ENCODE data around the gene ZNF839.

ZNF839 gene

DNA sequence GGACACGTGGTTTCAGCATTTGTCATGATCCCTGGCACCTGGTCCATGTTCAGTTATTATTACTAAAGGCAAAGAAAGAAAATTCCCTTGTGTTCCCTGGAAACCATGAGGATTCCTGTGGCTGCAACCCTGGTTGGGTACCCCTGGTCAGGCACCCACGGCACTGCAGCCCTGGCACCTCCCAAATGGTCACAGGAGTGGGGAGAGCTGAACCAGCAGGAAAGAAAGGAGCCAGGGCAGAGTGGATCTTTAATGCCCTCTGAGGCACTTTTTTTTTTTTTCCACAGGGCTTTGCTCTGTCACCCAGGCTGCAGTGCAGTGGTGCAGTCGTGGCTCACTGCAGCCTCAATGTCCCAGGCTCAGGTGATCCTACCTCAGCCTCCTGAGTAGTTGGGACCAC lies 25.7 kb downstream of the ZNF839 start:
- Histone ChIP-seq H4K91ac (ENCODE audit: low read depth, low read length, poor library complexity) (no peak overlapping the region), H3K79me1 (ENCODE audit: low read depth, low read length) (no peaks in the 10 kb centered on the region), H3K4me1 (ENCODE audit: control insufficient read depth in 2 of 2, insufficient read depth in 1 of 2, low read depth in 1 of 2, low read length in 2 of 2) (no peaks in the 10 kb centered on the region), H3K9ac (ENCODE audit: low read depth, low read length, poor library complexity) (no peak overlapping the region), H2BK12ac (ENCODE audit: low read length) (no peak overlapping the region), H3K14ac (ENCODE audit: low read length) (no peak overlapping the region), H3K4me2 (ENCODE audit: insufficient read depth, low read length, poor library complexity, severe bottlenecking) (no peak overlapping the region), H2BK5ac (ENCODE audit: low read length) (no peak overlapping the region), H3K27me3 (ENCODE audit: control insufficient read depth in 3 of 3, insufficient read depth in 3 of 3, low read depth in 1 of 3, low read length in 3 of 3) (no peaks in the 10 kb centered on the region), H3K23ac (ENCODE audit: low read depth, low read length, poor library complexity) (no peak overlapping the region), H2AFZ (ENCODE audit: low read length) (no peak overlapping the region), H2AK5ac (ENCODE audit: low read depth, low read length) (no peak overlapping the region), H3K4ac (ENCODE audit: low read length) (no peak overlapping the region), H2BK120ac (ENCODE audit: low read depth, low read length) (peak overlapping the region; percentile 72), H3K18ac (ENCODE audit: low read length) (no peak overlapping the region), H3K27ac (replicated peaks; ENCODE audit: low read length) (no peak overlapping the region), H3K36me3 (replicated peaks in 1 of 2; ENCODE audit: control insufficient read depth in 2 of 2, insufficient read depth in 2 of 2, low read length in 2 of 2) (peaks cover 28 to 89% of the 10 kb centered on the region in 2 donors), H3K4me3 (ENCODE audit: low read length in 2 of 2) (no peak overlapping the region), H4K8ac (ENCODE audit: low read depth, low read length) (no peak overlapping the region), H2BK15ac (ENCODE audit: low read length) (no peak overlapping the region), H3K9me3 (replicated peaks in 1 of 2; ENCODE audit: control insufficient read depth in 2 of 2, insufficient read depth in 1 of 2, low read depth in 1 of 2, low read length in 2 of 2) (no peaks in the 10 kb centered on the region)
- no peak for DNase-seq (ENCODE audit: low spot score)
- WGBS, 2 donors (ENCODE audit: extremely low coverage in 2 of 2, insufficient read length in 2 of 2, insufficient replicate concordance in 1 of 2) = no CpG with 5 or more reads among the region's 3 CpGs

DNA sequence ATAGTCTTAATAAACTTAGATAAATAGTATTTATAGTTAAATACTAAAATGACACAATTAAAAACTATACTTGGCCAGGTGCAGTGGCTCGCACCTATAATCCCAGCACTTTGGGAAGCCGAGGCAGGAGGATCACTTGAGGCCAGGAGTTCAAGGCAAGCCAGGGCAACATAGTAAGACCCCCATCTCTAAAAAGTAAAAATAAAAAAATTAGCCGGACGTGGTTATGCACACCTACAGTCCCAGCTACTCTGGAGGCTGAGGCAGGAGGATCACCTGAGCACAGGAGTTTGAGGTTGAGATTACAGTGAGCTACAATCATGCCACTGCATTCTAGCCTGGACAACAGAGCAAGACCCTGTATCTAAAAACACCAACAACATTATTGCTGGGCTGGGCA lies 27.1 kb downstream of the ZNF839 start:
- H3K9ac ChIP-seq (ENCODE audit: low read depth, low read length, poor library complexity) = no peak overlapping the region

DNA sequence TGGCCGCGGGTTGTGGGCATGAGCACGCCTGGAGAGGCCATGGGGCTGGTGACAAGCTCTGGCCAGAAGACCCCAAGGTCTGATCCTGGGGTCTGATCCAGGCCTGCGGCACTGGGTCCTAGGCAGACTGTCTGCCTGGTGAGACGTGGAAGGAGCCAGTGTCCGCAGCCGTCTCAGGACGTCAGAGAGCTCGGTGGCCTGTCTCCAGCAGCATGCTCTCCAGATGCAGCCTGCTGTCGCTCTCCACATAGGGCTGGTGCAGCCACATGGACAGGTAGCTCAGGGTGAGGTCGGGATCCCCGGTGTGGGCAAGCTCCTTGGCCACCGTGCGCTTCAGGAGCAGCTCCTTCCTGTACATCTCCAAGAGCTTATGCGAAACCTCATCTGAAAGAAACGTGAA lies 28.8 kb downstream of the ZNF839 start:
- Histone ChIP-seq H3K23ac (ENCODE audit: low read depth, low read length, poor library complexity) (no peak overlapping the region), H3K36me3 (replicated peaks in 1 of 2; ENCODE audit: control insufficient read depth in 2 of 2, insufficient read depth in 2 of 2, low read length in 2 of 2) (peaks cover 14 to 79% of the 10 kb centered on the region in 2 donors)

More for the DNA sequence above, 27.1 kb downstream of the ZNF839 start:
- no CpG with 5 or more reads among the region's 4 CpGs for WGBS, 2 donors (ENCODE audit: extremely low coverage in 2 of 2, insufficient read length in 2 of 2, insufficient replicate concordance in 1 of 2)
- no peak overlapping the region for H2BK120ac ChIP-seq (ENCODE audit: low read depth, low read length)
- DNase-seq (ENCODE audit: low spot score) = no peak
- H3K27ac ChIP-seq (replicated peaks; ENCODE audit: low read length) = no peak overlapping the region
- H3K23ac ChIP-seq (ENCODE audit: low read depth, low read length, poor library complexity) = no peak overlapping the region
- H3K27me3 ChIP-seq (ENCODE audit: control insufficient read depth in 3 of 3, insufficient read depth in 3 of 3, low read depth in 1 of 3, low read length in 3 of 3) = no peaks in the 10 kb centered on the region
- H2AFZ ChIP-seq (ENCODE audit: low read length) = no peak overlapping the region
- no peaks in the 10 kb centered on the region for H3K4me1 ChIP-seq (ENCODE audit: control insufficient read depth in 2 of 2, insufficient read depth in 1 of 2, low read depth in 1 of 2, low read length in 2 of 2)
- no peak overlapping the region for H2BK15ac ChIP-seq (ENCODE audit: low read length)
- H3K36me3 ChIP-seq (replicated peaks in 1 of 2; ENCODE audit: control insufficient read depth in 2 of 2, insufficient read depth in 2 of 2, low read length in 2 of 2) = peaks cover 19 to 85% of the 10 kb centered on the region in 2 donors
- H3K4me2 ChIP-seq (ENCODE audit: insufficient read depth, low read length, poor library complexity, severe bottlenecking) = no peak overlapping the region
- no peak overlapping the region for H3K14ac ChIP-seq (ENCODE audit: low read length)
- no peak overlapping the region for H3K4me3 ChIP-seq (ENCODE audit: low read length in 2 of 2)
- H3K9me3 ChIP-seq (replicated peaks in 1 of 2; ENCODE audit: control insufficient read depth in 2 of 2, insufficient read depth in 1 of 2, low read depth in 1 of 2, low read length in 2 of 2) = no peaks in the 10 kb centered on the region
- no peak overlapping the region for H3K18ac ChIP-seq (ENCODE audit: low read length)
- H4K8ac ChIP-seq (ENCODE audit: low read depth, low read length) = no peak overlapping the region
- no peaks in the 10 kb centered on the region for H3K79me1 ChIP-seq (ENCODE audit: low read depth, low read length)
- H3K4ac ChIP-seq (ENCODE audit: low read length) = no peak overlapping the region
- H2AK5ac ChIP-seq (ENCODE audit: low read depth, low read length) = no peak overlapping the region
- H2BK5ac ChIP-seq (ENCODE audit: low read length) = no peak overlapping the region
- H4K91ac ChIP-seq (ENCODE audit: low read depth, low read length, poor library complexity) = no peak overlapping the region
- H2BK12ac ChIP-seq (ENCODE audit: low read length) = no peak overlapping the region

DNA sequence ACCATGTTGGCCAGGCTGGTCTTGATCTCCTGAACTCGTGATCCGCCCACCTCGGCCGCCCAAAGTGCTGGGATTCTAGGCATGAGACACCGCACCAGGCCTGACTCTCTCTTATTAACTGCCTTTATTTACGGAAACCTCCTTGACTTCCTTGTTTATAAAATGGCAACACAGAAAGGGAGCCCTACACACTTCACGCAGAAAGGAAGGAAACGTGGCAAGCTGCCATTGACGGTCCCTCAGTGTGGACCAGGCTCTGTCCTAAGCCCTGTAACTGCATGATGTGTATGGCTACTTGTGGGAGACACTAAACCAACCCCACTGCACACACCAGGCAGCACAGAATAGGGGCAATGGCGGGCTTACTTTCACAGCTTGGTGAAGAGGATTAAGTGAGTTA lies 31.5 kb downstream of the ZNF839 start:
- no peak overlapping the region for H3K4ac ChIP-seq (ENCODE audit: low read length)
- H3K4me2 ChIP-seq (ENCODE audit: insufficient read depth, low read length, poor library complexity, severe bottlenecking) = no peak overlapping the region
- no peak overlapping the region for H3K27ac ChIP-seq (replicated peaks; ENCODE audit: low read length)
- peaks cover 9 to 82% of the 10 kb centered on the region in 2 donors for H3K36me3 ChIP-seq (replicated peaks in 1 of 2; ENCODE audit: control insufficient read depth in 2 of 2, insufficient read depth in 2 of 2, low read length in 2 of 2)
- H3K27me3 ChIP-seq (ENCODE audit: control insufficient read depth in 3 of 3, insufficient read depth in 3 of 3, low read depth in 1 of 3, low read length in 3 of 3) = no peaks in the 10 kb centered on the region
- no peak overlapping the region for H2BK5ac ChIP-seq (ENCODE audit: low read length)
- H2BK12ac ChIP-seq (ENCODE audit: low read length) = no peak overlapping the region
- no peak overlapping the region for H2BK15ac ChIP-seq (ENCODE audit: low read length)
- peak overlapping the region in 1 of 2 donors; percentile 6 for H3K4me3 ChIP-seq (ENCODE audit: low read length in 2 of 2)
- H3K14ac ChIP-seq (ENCODE audit: low read length) = no peak overlapping the region
- no peak overlapping the region for H3K18ac ChIP-seq (ENCODE audit: low read length)
- H3K9ac ChIP-seq (ENCODE audit: low read depth, low read length, poor library complexity) = peak overlapping the region; percentile 70
- H3K9me3 ChIP-seq (replicated peaks in 1 of 2; ENCODE audit: control insufficient read depth in 2 of 2, insufficient read depth in 1 of 2, low read depth in 1 of 2, low read length in 2 of 2) = no peaks in the 10 kb centered on the region
- H2AFZ ChIP-seq (ENCODE audit: low read length) = no peak overlapping the region
- H3K23ac ChIP-seq (ENCODE audit: low read depth, low read length, poor library complexity) = no peak overlapping the region
- no CpG with 5 or more reads among the region's 10 CpGs for whole genome bisulfite sequencing, 2 donors (ENCODE audit: extremely low coverage in 2 of 2, insufficient read length in 2 of 2, insufficient replicate concordance in 1 of 2)
- no peaks in the 10 kb centered on the region for H3K4me1 ChIP-seq (ENCODE audit: control insufficient read depth in 2 of 2, insufficient read depth in 1 of 2, low read depth in 1 of 2, low read length in 2 of 2)
- no peak overlapping the region for H4K8ac ChIP-seq (ENCODE audit: low read depth, low read length)
- H3K79me1 ChIP-seq (ENCODE audit: low read depth, low read length) = no peaks in the 10 kb centered on the region
- no peak overlapping the region for H2AK5ac ChIP-seq (ENCODE audit: low read depth, low read length)
- no peak overlapping the region for H4K91ac ChIP-seq (ENCODE audit: low read depth, low read length, poor library complexity)
- H2BK120ac ChIP-seq (ENCODE audit: low read depth, low read length) = no peak overlapping the region
- no peak for DNase-seq (ENCODE audit: low spot score)

More for the DNA sequence above, 28.8 kb downstream of the ZNF839 start:
- Histone ChIP-seq H4K91ac (ENCODE audit: low read depth, low read length, poor library complexity) (no peak overlapping the region), H3K14ac (ENCODE audit: low read length) (no peak overlapping the region), H3K27ac (replicated peaks; ENCODE audit: low read length) (no peak overlapping the region), H2BK5ac (ENCODE audit: low read length) (no peak overlapping the region), H3K4me3 (ENCODE audit: low read length in 2 of 2) (peak overlapping the region in 1 of 2 donors; percentile 40), H3K4ac (ENCODE audit: low read length) (no peak overlapping the region), H3K4me1 (ENCODE audit: control insufficient read depth in 2 of 2, insufficient read depth in 1 of 2, low read depth in 1 of 2, low read length in 2 of 2) (no peaks in the 10 kb centered on the region), H2BK120ac (ENCODE audit: low read depth, low read length) (no peak overlapping the region), H3K79me1 (ENCODE audit: low read depth, low read length) (no peaks in the 10 kb centered on the region), H2BK15ac (ENCODE audit: low read length) (no peak overlapping the region), H3K9ac (ENCODE audit: low read depth, low read length, poor library complexity) (no peak overlapping the region), H3K9me3 (replicated peaks in 1 of 2; ENCODE audit: control insufficient read depth in 2 of 2, insufficient read depth in 1 of 2, low read depth in 1 of 2, low read length in 2 of 2) (no peaks in the 10 kb centered on the region), H2AK5ac (ENCODE audit: low read depth, low read length) (no peak overlapping the region), H3K18ac (ENCODE audit: low read length) (no peak overlapping the region), H3K27me3 (ENCODE audit: control insufficient read depth in 3 of 3, insufficient read depth in 3 of 3, low read depth in 1 of 3, low read length in 3 of 3) (no peaks in the 10 kb centered on the region), H2AFZ (ENCODE audit: low read length) (no peak overlapping the region), H3K4me2 (ENCODE audit: insufficient read depth, low read length, poor library complexity, severe bottlenecking) (no peak overlapping the region), H4K8ac (ENCODE audit: low read depth, low read length) (no peak overlapping the region), H2BK12ac (ENCODE audit: low read length) (no peak overlapping the region)
- no peak for DNase-seq (ENCODE audit: low spot score)
- WGBS, 2 donors (ENCODE audit: extremely low coverage in 2 of 2, insufficient read length in 2 of 2, insufficient replicate concordance in 1 of 2) = no CpG with 5 or more reads among the region's 16 CpGs

Measured in neuronal stem cell (in vitro differentiated cells).